Dendritic cell treated with granulocyte-macrophage colony-stimulating factor and Interleukin-4, amounts not matched to agents 40 ng/mL and 50 ng/mL, for 4 days (primary cell): ENCODE measurements around the gene XPNPEP2.

Experiments used
- H3K27ac Mint-ChIP-seq: one replicate; pipeline ENCODE4 v1.8.0; 2022; ENCODE audit warnings: mild to moderate bottlenecking, mixed read lengths
- H3K27me3 Mint-ChIP-seq: one replicate; pipeline ENCODE4 v1.8.0; 2022; ENCODE audit warnings: mild to moderate bottlenecking, mixed read lengths
- H3K36me3 Mint-ChIP-seq: one replicate; pipeline ENCODE4 v1.8.0; 2022; ENCODE audit warnings: low read depth, mixed read lengths
- H3K4me1 Mint-ChIP-seq: one replicate; pipeline ENCODE4 v1.8.0; 2022; ENCODE audit warnings: low read depth, mixed read lengths
- H3K4me3 Mint-ChIP-seq: one replicate; pipeline ENCODE4 v1.8.0; 2022; ENCODE audit warnings: mild to moderate bottlenecking, moderate library complexity, mixed read lengths
- H3K9me3 Mint-ChIP-seq: one replicate; pipeline ENCODE4 v1.8.0; 2022; ENCODE audit warnings: mixed read lengths
- intact Hi-C: fragments of 100-400 bp; cut with micrococcal nuclease; formaldehyde crosslinking; loops from one replicate; pipeline ENCODE4 v1.15.0; 2022

The XPNPEP2 gene

GRCh38 chrX:129783291-129783713 lies 44.5 kb downstream of the XPNPEP2 start:
- Mint-ChIP-seq H3K27me3 (no peaks in the 10 kb centered on the region), H3K4me3 (peak overlapping the region; percentile 96), H3K36me3 (peaks cover 79% of the 10 kb centered on the region), H3K4me1 (peaks cover 58% of the 10 kb centered on the region), H3K9me3 (no peaks in the 10 kb centered on the region), H3K27ac (peak overlapping the region; percentile 96)
- intact Hi-C loops, result loop anchor here (5.0 to 10.0 kb wide), 2 partner anchors 39 to 49 kb away; partner anchors contain the start of gene XPNPEP2

GRCh38 chrX:129784371-129784770 lies 45.6 kb downstream of the XPNPEP2 start:
- intact Hi-C loops, result loop anchor here (2.0 to 10.0 kb wide), 3 partner anchors 14 to 50 kb away; partner anchors contain the start of gene XPNPEP2
- Mint-ChIP-seq H3K4me1 (peaks cover 58% of the 10 kb centered on the region), H3K36me3 (peaks cover 89% of the 10 kb centered on the region), H3K27ac (peak overlapping the region; percentile 51), H3K9me3 (no peaks in the 10 kb centered on the region), H3K4me3 (peak overlapping the region; percentile 96), H3K27me3 (no peaks in the 10 kb centered on the region)

DNA sequence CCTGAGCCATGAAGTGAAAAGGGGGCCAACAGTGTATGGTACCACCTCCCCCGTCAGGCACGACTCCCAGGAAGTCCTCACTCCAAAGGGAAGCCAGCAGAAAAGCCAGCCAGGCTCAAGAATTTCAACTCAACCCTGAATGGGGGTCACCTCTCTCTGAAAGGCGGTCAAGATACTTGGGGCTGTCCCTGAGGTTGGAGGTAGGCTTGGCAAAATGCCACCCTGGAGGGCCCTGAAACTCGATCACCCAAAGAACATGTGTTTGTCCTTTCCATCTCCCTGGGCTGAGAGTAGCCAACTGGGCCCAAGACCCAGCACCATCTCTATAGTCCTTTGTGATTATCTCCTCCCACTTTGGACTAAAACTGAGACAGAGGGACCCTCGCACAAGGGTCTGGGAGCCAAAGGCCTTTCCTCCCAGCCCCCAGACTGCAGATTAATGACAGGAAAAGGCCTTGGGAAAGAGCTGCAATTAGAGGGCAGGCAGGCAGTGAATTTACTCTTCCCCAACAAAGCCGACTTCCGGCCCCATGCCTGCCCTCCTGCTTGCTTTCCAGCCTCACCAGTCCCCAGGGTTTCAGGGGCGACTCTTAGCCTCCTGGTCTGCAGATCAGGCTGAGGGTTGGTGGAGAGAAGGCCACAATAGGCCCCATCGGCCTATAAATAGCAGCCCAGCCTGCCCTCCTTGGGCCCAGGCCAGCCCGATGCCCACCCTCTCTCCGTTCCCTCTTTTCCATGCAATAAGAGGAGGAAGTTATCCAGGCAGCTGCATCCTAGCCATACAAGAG lies 46.6 kb downstream of the XPNPEP2 start:
- H3K36me3 Mint-ChIP-seq, result peaks cover 92% of the 10 kb centered on the region
- no peaks in the 10 kb centered on the region for H3K9me3 Mint-ChIP-seq
- peak overlapping the region; percentile 86 for H3K27ac Mint-ChIP-seq
- H3K4me3 Mint-ChIP-seq, result peak overlapping the region; percentile 58
- intact Hi-C loops, result loop anchor here (2.0 to 10.0 kb wide), 2 partner anchors 13 to 51 kb away; partner anchors contain the start of gene XPNPEP2
- no peaks in the 10 kb centered on the region for H3K27me3 Mint-ChIP-seq
- H3K4me1 Mint-ChIP-seq, result peaks cover 55% of the 10 kb centered on the region

GRCh38 chrX:129786210-129786651 lies 47.5 kb downstream of the XPNPEP2 start:
- H3K4me3 Mint-ChIP-seq, result peak overlapping the region; percentile 58
- peak overlapping the region; percentile 86 for H3K27ac Mint-ChIP-seq
- H3K4me1 Mint-ChIP-seq, result peaks cover 57% of the 10 kb centered on the region
- H3K27me3 Mint-ChIP-seq, result no peaks in the 10 kb centered on the region
- intact Hi-C loops, result loop anchor here (10.0 kb wide), 1 partner anchor 51 kb away; the partner anchor contains the start of gene XPNPEP2
- no peaks in the 10 kb centered on the region for H3K9me3 Mint-ChIP-seq
- peaks cover 95% of the 10 kb centered on the region for H3K36me3 Mint-ChIP-seq

DNA sequence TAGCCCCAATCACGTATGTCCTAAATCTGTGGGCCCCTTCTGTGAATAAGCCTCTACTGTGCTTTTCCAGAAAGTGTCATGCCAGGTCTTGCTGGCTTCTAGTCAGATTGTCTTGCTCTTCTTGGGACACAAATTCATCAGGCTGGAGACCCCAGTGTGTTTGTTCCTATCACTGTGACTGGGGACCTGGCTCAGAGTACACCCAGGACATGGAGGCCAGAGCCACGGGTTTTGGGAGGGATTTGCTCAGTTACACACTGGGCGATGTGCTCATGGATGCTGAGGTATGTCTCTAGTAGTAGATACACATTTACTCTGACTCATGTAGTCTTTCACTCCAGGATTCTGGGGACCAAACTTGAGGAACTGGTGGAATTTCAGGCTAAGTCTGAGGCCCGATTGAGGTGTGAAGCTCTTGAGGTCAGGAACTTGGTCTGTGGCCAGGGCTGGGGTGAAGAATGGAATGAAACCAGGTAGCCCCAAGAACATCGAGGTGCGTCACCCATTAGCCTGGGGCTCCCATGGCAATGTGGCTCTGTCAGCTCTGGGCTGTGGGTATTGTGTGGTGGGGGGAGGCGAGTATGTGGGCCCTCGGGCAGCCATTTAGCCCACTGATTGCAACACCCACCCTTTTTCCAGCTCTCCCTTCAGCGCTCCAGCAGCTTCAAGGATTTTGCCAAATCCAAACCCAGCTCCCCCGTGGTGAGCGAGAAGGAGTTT lies 48.7 kb downstream of the XPNPEP2 start:
- Mint-ChIP-seq H3K4me3 (peak overlapping the region; percentile 39), H3K9me3 (no peaks in the 10 kb centered on the region), H3K4me1 (peaks cover 54% of the 10 kb centered on the region), H3K36me3 (peaks cover 96% of the 10 kb centered on the region), H3K27me3 (no peaks in the 10 kb centered on the region), H3K27ac (peak overlapping the region; percentile 73)
- intact Hi-C loops, result loop anchor here (10.0 kb wide), 1 partner anchor 53 kb away; the partner anchor contains the start of gene XPNPEP2

GRCh38 chrX:129788527-129788926 lies 49.7 kb downstream of the XPNPEP2 start:
- Mint-ChIP-seq H3K9me3 (no peaks in the 10 kb centered on the region), H3K27me3 (no peaks in the 10 kb centered on the region), H3K4me3 (no peak overlapping the region), H3K27ac (peak overlapping the region; percentile 22), H3K4me1 (peaks cover 54% of the 10 kb centered on the region), H3K36me3 (peaks cover 96% of the 10 kb centered on the region)
- intact Hi-C loops, result loop anchor here (10.0 kb wide), 1 partner anchor 54 kb away; the partner anchor contains the start of gene XPNPEP2

- intact Hi-C loops, result no loop called here
- Mint-ChIP-seq H3K27me3 (no peaks in the 10 kb centered on the region), H3K27ac (no peak overlapping the region), H3K9me3 (no peaks in the 10 kb centered on the region), H3K36me3 (peaks cover 100% of the 10 kb centered on the region), H3K4me1 (peaks cover 64% of the 10 kb centered on the region), H3K4me3 (no peak overlapping the region)
These were observed 51.4 kb downstream of the XPNPEP2 start for GRCh38 chrX:129790146-129790545.

- Mint-ChIP-seq H3K4me1 (peaks cover 64% of the 10 kb centered on the region), H3K27ac (no peak overlapping the region), H3K27me3 (no peaks in the 10 kb centered on the region), H3K36me3 (peaks cover 100% of the 10 kb centered on the region), H3K9me3 (no peaks in the 10 kb centered on the region), H3K4me3 (no peak overlapping the region)
- intact Hi-C loops, result no loop called here
These were observed 52.0 kb downstream of the XPNPEP2 start for GRCh38 chrX:129790808-129791207.

GRCh38 chrX:129791336-129791735 lies 52.6 kb downstream of the XPNPEP2 start:
- Mint-ChIP-seq H3K9me3 (no peaks in the 10 kb centered on the region), H3K4me1 (peaks cover 64% of the 10 kb centered on the region), H3K27ac (no peak overlapping the region), H3K4me3 (no peak overlapping the region), H3K36me3 (peaks cover 100% of the 10 kb centered on the region), H3K27me3 (no peaks in the 10 kb centered on the region)
- intact Hi-C loops, result no loop called here

DNA sequence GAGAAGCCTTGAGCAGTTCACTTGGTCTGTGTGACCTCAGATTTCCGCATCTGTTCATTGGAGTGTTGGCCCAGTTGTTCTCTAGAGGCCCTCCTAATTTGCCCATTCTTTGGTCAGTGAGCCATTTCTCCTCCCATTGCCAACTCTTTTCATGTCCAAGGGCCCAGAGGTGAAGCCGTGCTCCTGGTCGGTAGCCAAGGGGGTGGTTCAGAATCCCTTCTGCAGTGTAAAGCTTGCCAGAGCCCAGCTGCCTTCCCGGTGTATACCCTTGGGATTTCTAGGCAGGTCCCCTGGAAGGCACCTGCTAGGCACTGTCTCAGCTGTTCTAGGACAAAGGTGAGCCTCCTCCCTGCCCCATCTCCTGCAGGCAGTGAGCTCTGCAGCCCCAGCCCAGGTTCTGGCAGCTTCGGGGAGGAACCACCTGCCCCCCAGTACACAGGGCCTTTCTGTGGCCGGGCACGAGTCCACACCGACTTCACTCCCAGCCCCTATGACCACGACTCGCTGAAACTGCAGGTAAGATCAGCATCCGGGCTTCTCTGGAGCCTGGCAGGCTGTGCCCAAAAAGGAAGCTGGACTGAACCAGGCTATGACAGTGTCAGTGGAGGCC lies 53.3 kb downstream of the XPNPEP2 start:
- Mint-ChIP-seq H3K36me3 (peaks cover 97% of the 10 kb centered on the region), H3K27me3 (no peaks in the 10 kb centered on the region), H3K4me3 (no peak overlapping the region), H3K9me3 (no peaks in the 10 kb centered on the region), H3K27ac (no peak overlapping the region), H3K4me1 (peaks cover 62% of the 10 kb centered on the region)
- intact Hi-C loops, result no loop called here

DNA sequence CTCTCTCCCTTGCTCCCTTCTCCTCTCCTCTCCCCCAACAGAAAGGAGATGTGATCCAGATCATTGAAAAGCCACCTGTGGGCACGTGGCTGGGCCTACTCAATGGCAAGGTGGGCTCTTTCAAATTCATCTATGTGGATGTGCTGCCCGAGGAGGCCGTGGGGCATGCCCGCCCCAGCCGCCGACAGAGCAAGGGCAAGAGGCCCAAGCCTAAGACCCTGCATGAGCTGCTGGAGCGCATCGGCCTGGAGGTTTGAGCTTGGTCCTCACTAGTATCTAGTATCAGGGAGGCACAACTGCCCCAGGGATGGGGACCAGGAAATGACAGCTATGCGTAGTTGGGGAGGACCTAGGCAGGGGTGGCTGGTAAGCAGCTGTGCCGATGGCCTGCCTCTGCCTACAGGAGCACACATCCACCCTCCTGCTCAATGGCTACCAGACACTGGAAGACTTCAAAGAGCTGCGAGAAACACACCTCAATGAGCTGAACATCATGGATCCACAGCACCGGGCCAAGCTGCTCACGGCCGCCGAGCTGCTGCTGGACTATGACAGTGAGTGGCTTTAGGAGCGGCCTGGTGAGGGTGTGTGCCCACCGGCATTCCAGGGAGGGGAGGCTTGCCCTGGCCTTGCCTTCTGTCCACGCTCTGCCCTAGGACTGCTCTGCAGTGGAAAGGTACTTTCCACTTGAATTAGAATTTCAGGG lies 54.0 kb downstream of the XPNPEP2 start:
- peaks cover 63% of the 10 kb centered on the region for H3K4me1 Mint-ChIP-seq
- H3K4me3 Mint-ChIP-seq, result no peak overlapping the region
- peak overlapping the region; percentile 15 for H3K27ac Mint-ChIP-seq
- H3K9me3 Mint-ChIP-seq, result no peaks in the 10 kb centered on the region
- H3K36me3 Mint-ChIP-seq, result peaks cover 97% of the 10 kb centered on the region
- H3K27me3 Mint-ChIP-seq, result no peaks in the 10 kb centered on the region
- intact Hi-C loops, result no loop called here

DNA sequence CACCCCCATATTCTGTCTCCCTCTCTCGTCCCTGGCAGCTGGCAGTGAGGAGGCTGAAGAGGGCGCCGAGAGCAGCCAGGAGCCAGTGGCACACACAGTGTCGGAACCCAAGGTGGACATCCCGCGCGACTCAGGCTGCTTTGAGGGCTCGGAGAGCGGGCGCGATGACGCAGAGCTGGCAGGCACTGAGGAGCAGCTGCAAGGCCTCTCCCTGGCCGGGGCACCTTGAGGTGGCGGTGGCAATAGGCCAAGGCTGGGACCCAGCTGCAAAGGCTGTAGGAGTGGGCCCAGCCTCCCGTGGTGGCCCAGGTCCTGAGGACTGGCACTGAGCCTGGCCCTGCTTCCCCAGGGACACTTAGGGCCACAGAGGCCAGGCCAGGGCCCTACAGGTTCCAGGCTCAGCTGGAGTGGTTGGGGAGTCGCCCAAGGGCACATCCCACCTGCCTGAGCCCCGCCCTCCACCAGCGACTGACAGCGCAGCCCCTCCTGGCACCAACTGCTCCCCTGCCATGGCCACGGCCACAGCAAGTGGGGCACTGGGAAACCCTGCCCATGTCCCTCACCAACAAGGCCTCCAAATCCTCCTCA lies 54.9 kb downstream of the XPNPEP2 start:
- intact Hi-C loops, result no loop called here
- no peaks in the 10 kb centered on the region for H3K27me3 Mint-ChIP-seq
- H3K4me1 Mint-ChIP-seq, result peaks cover 62% of the 10 kb centered on the region
- peak overlapping the region; percentile 15 for H3K27ac Mint-ChIP-seq
- H3K36me3 Mint-ChIP-seq, result peaks cover 87% of the 10 kb centered on the region
- H3K4me3 Mint-ChIP-seq, result no peak overlapping the region
- no peaks in the 10 kb centered on the region for H3K9me3 Mint-ChIP-seq

- Mint-ChIP-seq H3K4me3 (no peak overlapping the region), H3K27ac (peak overlapping the region; percentile 55), H3K36me3 (peaks cover 68% of the 10 kb centered on the region)
These were observed 56.8 kb downstream of the XPNPEP2 start for GRCh38 chrX:129795584-129795983.

More at GRCh38 chrX:129795584-129795983, 56.8 kb downstream of the XPNPEP2 start:
- Mint-ChIP-seq H3K9me3 (no peaks in the 10 kb centered on the region), H3K4me1 (peaks cover 73% of the 10 kb centered on the region), H3K27me3 (no peaks in the 10 kb centered on the region)
- intact Hi-C loops, result no loop called here
